ENCODE data around the gene ELOVL2. TPM values are rescaled to one million over a fixed set of nuclear protein-coding genes. Genes with fewer than 3 reads are reported as not detected.

ELOVL2 gene
- total and polyA plus RNA-seq, 2 donors (not counting 1 experiment from before 2014, with no cell fraction given): not detected

- Histone ChIP-seq H3K4me2 (replicated peaks; ENCODE audit: low read depth, low read length, poor library complexity, severe bottlenecking) (no peak overlapping the region), H4K20me1 (ENCODE audit: control insufficient read depth, insufficient read depth, low read length, poor library complexity, severe bottlenecking) (no peaks in the 10 kb centered on the region), H3K27ac (ENCODE audit: low read length in 2 of 2) (no peak overlapping the region), H2AFZ (ENCODE audit: insufficient read depth, low read depth, low read length, poor library complexity, severe bottlenecking) (no peak overlapping the region), H3K4me3 (ENCODE audit: control extremely low read depth in 1 of 5, extremely low read depth in 1 of 5, insufficient read depth in 1 of 5, low read depth in 2 of 5, low read length in 4 of 5) (no peak overlapping the region), H3K4me1 (ENCODE audit: control insufficient read depth in 2 of 2, insufficient read depth in 2 of 2, low read length in 2 of 2) (no peaks in the 10 kb centered on the region), H3K79me2 (ENCODE audit: control insufficient read depth, insufficient read depth, low read length) (no peaks in the 10 kb centered on the region), H3K9me3 (ENCODE audit: control extremely low read depth in 1 of 3, control insufficient read depth in 2 of 3, insufficient read depth in 1 of 3, low read length in 2 of 3) (peaks cover 0 to 5% (median 0%) of the 10 kb centered on the region in 3 donors), H3K27me3 (replicated peaks in 1 of 4; ENCODE audit: control extremely low read depth in 1 of 4, control insufficient read depth in 3 of 4, insufficient read depth in 4 of 4, low read length in 3 of 4) (peaks cover 0 to 5% (median 3%) of the 10 kb centered on the region in 4 experiments), H3K9ac (ENCODE audit: low read length) (no peak overlapping the region), H3K36me3 (replicated peaks in 1 of 2; ENCODE audit: control extremely low read depth in 1 of 2, control insufficient read depth in 1 of 2, extremely low read depth in 1 of 2, insufficient read depth in 2 of 2, low read length in 1 of 2) (no peaks in the 10 kb centered on the region)
- Mint-ChIP-seq H3K27ac (no peak overlapping the region), H3K27me3 (peaks cover 57% of the 10 kb centered on the region), H3K9me3 (ENCODE audit: insufficient read depth) (peaks cover 3% of the 10 kb centered on the region), H3K4me1 (no peaks in the 10 kb centered on the region), H3K4me3 (no peak overlapping the region)
- ChIA-PET CTCF (no interaction called here), POLR2A (no interaction called here)
- no CpG with 5 or more reads among the region's 1 CpG for WGBS (ENCODE audit: insufficient coverage)
- ATAC-seq (ENCODE audit: low read depth) (no peak), DNase-seq (no peak)
- intact Hi-C loops (cut with micrococcal nuclease): no loop called here
- no peak for TF ChIP-seq EZH2 (IDR thresholded peaks at IDR 0.05; ENCODE audit: borderline replicate concordance, insufficient read depth, low read depth, low read length, poor library complexity, severe bottlenecking)
- TF ChIP-seq CTCF (IDR thresholded peaks at IDR 0.05): no peak
Observed at GRCh38 chr6:10933126-10933525, 111.0 kb downstream of the ELOVL2 start.

Other genes starting within 250 kb of the ELOVL2 start
- gene MAK, start 205.8 kb downstream of the ELOVL2 start, total RNA-seq: not detected in 2 replicates
- 0.03 and 0.04 TPM in 2 replicates for gene MAK, start 205.8 kb downstream of the ELOVL2 start, polyA plus RNA-seq
- gene GCM2, start 162.3 kb downstream of the ELOVL2 start, total RNA-seq: not detected in 2 replicates
- not detected in 2 replicates for gene GCM2, start 162.3 kb downstream of the ELOVL2 start, polyA plus RNA-seq
- gene SYCP2L, start 157.3 kb downstream of the ELOVL2 start, total RNA-seq: not detected in 2 replicates
- 0.06 and 0.19 TPM in 2 replicates for gene SYCP2L, start 157.3 kb downstream of the ELOVL2 start, polyA plus RNA-seq
- gene SMIM13, start 49.5 kb upstream of the ELOVL2 start, total RNA-seq: 5.5 and 7.0 TPM in 2 replicates
- gene SMIM13, start 49.5 kb upstream of the ELOVL2 start, polyA plus RNA-seq: 1.9 and 2.1 TPM in 2 replicates
- not detected in 2 replicates for gene ERVFRD-1, start 67.4 kb upstream of the ELOVL2 start, total RNA-seq
- not detected in 2 replicates for gene ERVFRD-1, start 67.4 kb upstream of the ELOVL2 start, polyA plus RNA-seq
- gene NEDD9, start 188.4 kb upstream of the ELOVL2 start, total RNA-seq: 46.2 and 50.9 TPM in 2 replicates
- 38.9 and 56.2 TPM in 2 replicates for gene NEDD9, start 188.4 kb upstream of the ELOVL2 start, polyA plus RNA-seq

Measured in B cell (primary cell).